HG03175 (cell line): Measurements from ENCODE around the gene KLHL40.

Experiments used
- ATAC-seq: cut with Tn5 transposase; IDR thresholded peaks from one replicate; pipeline ENCODE4 v1.9.1; 2021; ENCODE audit warnings: mild to moderate bottlenecking, moderate library complexity; ENCODE audit not compliant: unreplicated experiment

Gene KLHL40

GRCh38 chr3:42688487-42689420 lies 3.4 kb downstream of the KLHL40 start:
- no peak for ATAC-seq

DNA sequence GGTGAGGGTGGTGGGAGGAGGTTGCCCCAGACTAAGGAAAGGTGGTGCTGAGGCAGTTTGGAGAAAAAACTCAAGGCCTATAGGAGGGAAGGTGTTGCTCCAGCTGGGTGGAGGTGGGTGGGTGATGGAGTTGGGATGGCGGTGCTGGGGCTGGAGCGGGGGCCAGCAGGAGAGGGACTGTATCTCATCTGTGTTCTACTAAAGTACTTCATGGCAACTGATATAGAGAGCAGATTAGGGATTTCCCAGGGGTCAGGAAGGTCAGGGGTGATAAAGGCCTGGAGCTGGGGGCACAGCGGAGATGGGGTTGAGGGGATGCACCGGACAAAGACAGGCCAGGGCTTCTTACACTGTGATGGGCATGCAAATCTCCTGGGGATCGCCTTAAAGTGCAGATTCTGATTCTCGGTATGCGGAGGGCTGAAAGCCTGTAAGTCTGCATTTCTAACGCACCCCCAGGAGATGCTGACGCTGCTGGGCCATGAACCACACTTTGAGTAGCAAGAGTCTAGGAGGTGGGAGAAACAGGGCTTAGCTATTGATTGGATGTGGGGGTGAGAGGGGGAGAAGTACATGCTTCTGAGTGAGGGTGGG lies 4.2 kb downstream of the KLHL40 start:
- ATAC-seq: no peak

DNA sequence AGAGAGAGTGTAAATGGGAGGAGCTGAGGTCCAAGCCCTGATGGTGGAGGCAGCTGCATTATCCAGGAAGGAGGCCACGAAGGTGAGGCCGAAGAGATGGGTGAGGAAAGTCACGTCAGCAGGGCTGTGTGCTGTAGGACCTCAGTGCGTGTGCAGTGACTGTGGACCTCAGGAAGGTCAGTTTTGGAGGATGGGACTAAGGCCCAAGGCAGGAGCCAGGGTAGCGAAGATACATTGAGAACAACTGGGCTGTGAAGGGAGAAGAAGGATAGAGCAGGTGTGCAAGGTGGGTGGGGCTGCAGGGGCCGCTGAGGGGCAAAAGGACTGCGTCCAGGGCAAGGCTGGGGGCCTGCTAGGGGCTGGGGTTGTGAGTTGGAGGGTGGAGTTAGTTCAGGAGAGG lies 4.9 kb downstream of the KLHL40 start:
- no peak for ATAC-seq

DNA sequence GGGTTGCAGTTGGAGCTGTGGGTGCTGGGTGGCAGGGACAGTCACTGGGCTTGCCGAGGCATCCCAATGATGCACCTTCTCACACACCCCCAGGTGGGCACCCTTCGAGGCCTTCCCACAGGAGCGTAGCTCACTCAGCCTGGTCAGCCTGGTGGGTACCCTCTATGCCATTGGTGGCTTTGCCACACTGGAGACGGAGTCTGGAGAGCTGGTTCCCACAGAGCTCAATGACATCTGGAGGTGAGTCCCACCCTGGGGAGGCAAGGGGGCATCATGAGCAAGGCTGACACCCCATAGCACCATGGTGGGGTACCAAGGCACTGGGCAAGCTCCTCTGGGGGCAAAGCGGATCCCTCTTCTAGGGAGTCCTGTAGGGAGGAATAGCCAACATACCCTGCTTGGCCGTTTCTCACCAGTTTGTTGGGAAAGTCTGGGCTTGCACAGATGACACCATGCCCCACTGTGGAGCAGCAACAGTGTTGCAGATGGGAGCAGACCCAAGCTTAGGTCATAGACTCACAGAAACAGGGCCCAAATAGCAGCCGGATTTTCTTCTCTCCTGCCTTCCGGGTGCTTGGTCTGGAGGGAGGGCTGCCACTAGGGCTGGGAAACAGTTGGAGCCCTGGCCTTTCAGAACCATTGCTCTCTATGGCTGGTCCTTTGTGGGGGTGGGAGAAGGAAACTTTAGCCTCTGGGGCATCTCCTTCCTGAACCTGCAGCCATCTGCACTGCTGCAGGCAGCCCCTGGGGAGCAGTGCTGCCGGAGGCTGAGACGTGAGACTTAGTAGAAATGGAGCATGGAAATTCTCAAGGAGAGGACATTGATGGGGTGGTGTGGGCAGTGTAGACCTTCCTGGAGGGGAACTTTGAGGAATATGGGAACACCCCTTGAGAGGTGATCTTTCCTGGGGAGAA lies 5.7 kb downstream of the KLHL40 start:
- no peak for ATAC-seq

- ATAC-seq: no peak
Observed at GRCh38 chr3:42691816-42692666, 6.7 kb downstream of the KLHL40 start.

GRCh38 chr3:42692667-42693529 lies 7.6 kb downstream of the KLHL40 start:
- no peak for ATAC-seq

- ATAC-seq: no peak
Observed at GRCh38 chr3:42693530-42693930, 8.2 kb downstream of the KLHL40 start.

DNA sequence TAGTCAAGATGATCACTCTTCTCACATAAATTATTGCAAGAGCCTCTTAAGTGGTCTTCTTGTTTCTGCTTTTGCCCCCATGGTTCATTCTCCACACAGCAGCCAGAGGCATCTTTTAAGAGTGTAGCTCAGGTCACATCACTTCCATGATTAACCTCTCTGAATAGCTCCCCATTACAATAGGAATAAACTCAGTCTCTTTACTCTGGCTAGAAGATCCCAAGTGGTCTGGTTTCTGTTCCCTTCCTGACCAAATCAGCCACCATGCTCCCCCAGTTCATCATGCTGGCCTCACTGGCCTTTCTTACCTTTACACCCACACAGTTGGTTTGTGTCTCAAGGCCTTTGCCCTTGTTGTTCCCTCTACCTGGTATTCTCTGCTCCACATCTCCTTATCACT lies 9.0 kb downstream of the KLHL40 start:
- ATAC-seq: no peak

GRCh38 chr3:42696356-42697288 lies 11.3 kb downstream of the KLHL40 start:
- ATAC-seq: no peak

DNA sequence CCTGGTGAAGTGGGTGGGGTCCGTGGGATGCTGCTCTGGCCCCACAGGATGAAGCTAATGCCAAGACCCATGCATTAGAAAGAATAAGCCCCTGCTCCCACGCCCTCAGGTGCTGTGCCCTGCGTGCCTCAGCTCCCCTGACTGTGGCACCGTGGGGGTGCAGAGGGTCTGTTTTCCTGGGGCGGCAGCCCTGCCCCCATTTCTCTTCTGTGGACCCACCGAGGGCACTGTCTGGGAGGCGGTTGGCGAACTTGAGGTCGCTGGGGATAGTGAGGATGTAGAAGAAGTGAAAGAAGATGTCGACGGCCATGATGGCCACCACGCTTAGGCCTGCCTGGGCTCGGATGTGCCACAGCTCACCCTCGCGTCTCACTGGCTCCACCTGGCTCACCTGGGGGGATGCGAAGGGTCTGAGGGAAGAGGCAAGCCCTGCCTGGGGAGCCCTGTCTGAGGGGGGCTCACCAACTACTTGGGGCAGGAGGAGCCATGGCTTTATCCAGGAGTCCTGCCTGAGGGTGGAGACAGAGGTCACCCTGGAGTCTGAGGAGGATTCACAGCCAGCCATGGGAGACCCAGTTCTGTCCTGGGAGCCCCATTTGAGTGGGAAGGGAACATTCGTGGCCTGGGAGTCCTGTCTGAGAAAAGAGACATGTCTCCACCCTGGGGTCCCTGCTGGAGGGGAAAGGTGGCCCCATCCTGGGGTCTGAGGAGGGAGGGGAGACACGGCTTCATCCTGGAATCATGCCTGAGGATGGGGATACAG lies 12.1 kb downstream of the KLHL40 start:
- no peak for ATAC-seq

GRCh38 chr3:42698216-42698910 lies 13.0 kb downstream of the KLHL40 start:
- ATAC-seq: no peak

DNA sequence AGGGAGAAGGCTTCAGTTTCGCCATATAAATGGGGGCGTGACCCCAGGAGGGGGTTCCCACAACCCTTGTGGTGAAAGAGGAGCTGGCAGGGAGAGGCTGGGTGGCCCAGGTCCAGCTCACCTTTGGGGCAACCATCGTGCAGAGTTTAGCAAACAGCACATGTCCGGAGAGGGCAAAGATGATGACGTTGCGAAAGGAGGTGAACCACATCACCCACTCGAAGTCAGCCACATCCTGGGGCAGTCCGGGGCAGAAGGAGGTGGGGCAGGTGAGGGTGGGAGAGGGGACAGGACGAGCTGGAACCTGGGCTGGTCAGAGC lies 13.5 kb downstream of the KLHL40 start:
- ATAC-seq: no peak

GRCh38 chr3:42699511-42699971 lies 14.2 kb downstream of the KLHL40 start:
- no peak for ATAC-seq

DNA sequence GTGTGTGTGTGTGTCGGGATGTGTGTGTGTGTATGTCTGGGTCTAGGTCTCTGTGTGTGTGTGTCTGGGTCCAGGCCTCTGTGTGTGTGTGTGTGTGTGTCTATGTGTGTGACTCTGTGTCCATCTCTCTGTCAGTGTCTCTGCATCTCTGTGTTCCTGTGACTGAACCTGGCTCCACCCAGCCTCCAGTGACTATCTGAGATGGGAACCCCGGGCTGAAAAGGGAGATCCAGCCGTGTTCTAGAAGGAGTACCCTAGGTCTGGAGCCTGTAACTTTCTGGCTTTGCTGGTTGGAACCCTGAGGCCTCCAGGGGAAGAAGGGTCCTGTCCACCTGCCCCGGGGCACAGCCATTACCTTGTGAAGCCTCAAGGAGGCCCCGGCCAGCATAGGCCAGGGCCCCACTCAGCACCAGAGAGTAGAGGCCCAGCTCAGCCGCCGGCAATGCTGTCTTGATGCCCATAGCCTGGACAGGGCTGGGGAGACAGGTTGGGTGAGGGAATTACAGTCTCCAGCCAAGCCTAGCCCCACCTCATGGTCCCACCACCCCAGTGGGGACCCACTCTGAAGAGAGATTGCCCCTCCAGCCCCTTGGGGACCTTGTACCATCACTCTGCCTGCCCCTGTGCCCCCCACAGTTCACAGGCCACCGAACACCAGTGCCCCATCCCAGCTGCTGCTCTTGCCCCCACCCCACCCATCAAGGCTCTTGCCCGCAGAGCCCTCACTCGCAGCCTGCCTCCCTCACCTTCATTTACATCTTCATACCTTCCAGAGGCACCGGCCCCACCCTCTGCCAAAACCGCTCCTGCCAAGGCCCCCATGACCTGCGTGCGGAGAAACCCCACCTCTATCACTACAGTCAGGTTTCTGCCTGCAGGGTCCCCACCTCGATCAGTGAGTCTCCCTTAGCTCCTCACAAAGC lies 15.3 kb downstream of the KLHL40 start:
- ATAC-seq: no peak

GRCh38 chr3:42701371-42702065 lies 16.2 kb downstream of the KLHL40 start:
- ATAC-seq: no peak
